Eye (tissue), 1 donor: Measurements from ENCODE around the gene PLA2G2C.
A peak's percentile ranks its signal among the peaks of the same experiment; 100 is the strongest.
"Not testable (repeated sequence)": the region's sequence is repeated elsewhere in the genome, so short reads cannot be mapped to it uniquely, and the experiment has no call there.

Experiments
- DNase-seq: peaks from one replicate; pipeline ENCODE4 v3.0.0-alpha.2; 2015

The PLA2G2C gene

DNA sequence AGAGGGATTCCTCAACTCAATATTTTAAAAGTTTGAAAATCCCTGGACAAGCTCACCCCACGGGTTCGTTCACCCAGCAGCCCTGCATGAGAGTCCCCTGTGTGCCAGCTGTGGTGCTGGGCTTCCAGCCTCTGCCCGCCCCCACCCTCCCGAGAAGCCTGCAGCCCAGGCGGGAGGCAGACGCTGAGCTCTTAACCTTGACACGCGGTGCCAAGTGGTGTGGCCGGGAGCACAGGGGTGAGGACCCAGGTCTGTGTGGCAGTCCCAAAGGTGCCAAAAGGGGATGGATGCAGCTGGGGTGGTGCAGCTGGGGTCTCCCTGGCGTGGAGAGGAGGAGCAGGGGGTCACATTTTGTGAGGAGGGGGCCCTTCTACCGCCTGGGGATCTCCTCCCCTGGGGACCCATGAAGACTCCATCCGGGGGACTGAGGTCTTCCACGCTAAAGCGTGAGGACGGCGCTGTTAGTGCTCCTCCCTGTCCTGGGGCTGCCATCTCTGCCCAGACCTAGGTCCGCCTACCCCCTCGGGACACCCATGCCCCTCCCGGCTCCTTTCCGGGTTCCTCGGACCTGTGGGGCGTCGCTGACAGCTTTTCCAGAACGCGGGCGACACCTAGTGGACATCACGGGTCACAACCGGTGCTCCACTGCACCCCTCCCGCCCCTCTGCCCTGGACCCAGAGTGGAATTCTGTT, 34.3 kb downstream of the PLA2G2C start:
- DNase-seq, result peak; percentile 91

DNA sequence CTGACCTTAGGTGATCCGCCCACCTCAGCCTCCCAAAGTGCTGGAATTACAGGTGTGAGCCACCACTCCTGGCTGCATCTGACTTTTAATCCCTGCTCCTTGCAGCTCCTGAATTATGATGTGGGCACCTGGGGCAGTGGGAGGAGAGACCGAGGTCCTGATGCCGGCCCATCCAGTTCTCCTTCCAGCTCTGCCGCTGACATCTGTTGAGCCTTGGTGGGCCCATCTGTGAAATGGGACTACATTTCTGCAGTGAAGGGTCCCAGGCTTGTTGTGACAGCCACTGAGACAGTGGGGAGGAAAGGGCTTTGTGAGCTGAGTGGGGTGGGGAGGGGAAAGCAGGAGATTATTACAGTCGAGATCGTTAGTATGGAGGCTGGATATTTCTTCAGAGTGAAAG, 35.3 kb downstream of the PLA2G2C start:
- DNase-seq, result no peak

DNA sequence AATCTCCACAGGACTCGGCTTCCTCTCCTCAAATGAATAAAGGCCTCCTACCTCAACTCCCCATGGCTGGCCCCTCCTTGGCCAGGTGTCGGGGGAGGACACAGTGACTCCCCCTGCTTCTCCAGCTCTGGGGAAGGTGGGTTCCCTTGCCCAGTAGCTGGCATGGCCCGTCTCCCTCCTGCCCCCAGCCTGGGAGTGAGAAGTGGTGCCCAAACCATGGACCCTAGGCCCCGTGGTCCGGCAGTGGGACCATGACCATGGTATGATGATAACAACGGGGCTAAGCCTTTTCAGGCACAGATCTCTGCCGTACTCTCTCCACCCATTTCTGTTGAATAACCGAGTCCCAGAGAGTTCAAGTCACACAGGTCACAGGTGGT, 36.0 kb downstream of the PLA2G2C start:
- no peak for DNase-seq

DNA sequence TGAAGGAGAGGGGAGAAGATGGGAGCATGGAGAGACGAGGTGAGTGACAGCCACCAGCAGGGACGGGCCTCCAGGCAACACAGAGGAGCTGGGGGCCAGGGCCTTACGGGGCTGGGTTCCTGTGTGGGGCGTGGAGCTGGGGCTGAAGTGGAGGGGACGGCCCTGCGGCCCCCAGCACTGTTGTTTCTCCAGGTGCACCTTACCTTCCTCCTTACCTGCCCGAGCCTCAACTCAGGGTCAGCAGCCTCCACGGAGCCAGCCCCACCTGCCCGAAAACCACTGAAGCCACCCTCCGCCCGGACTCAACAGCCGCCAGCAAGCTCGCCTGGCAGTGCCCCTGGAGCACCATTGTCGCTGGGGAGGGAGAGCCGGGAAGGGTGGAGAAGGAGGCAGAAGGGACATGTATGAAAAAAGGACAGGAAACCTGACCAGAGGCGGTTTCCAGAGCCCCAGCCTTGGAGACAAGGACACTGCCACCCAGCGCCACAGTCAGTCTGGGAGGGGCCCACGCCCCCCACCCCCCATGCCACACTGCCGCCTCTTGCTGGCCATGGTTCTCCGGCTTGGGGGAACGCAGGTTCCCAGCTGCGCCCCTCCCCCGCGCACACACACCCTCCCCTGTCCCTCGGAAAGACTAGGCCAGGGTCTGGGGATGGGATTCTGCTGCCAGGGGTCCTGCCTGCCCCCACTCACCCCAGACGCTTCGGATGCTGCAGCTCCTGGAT, 36.6 kb downstream of the PLA2G2C start:
- no peak for DNase-seq

DNA sequence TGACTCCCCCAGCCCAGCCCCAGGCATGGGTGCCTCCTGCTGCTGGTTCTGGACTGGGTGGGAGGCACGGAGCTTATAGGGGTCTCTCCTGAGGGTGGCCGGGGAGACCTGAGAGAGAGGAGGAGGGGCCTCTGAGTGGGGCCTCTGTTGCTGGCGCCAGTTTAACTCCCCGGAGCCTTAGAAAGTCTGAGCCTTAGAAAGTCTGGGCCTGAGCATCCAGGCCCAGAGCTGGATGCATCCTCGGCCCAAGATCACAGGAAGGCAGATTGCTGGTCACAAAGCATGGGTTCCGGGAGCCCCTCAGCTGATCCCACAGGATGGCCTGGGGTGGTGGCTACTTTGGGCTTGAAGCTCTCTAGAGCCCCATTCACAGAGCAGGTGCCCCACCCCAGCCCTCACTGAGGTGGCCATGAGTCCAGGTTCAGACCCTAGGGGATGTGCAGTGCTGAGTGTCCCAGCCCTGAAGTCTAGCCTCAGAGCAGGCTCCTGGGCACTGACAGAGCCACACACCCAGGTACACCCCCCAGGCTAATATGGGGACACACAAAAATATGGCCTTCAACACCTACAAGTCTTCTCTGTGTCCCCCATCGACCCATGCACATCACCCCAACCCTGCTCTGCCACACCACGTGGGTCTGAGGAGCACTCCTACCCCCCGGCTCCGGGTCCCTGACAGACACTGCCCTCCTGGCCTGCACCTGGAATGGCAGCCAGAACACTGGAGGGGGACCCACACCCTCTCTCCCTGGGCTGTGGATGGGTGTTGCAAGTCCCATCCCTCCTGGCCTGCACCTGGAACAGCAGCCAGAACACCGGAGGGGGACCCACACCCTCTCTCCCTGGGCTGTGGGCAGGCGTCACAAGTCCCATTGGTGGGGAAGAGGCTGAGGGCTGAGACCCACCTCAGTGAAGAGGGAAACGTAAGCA, 37.5 kb downstream of the PLA2G2C start:
- no peak for DNase-seq

DNA sequence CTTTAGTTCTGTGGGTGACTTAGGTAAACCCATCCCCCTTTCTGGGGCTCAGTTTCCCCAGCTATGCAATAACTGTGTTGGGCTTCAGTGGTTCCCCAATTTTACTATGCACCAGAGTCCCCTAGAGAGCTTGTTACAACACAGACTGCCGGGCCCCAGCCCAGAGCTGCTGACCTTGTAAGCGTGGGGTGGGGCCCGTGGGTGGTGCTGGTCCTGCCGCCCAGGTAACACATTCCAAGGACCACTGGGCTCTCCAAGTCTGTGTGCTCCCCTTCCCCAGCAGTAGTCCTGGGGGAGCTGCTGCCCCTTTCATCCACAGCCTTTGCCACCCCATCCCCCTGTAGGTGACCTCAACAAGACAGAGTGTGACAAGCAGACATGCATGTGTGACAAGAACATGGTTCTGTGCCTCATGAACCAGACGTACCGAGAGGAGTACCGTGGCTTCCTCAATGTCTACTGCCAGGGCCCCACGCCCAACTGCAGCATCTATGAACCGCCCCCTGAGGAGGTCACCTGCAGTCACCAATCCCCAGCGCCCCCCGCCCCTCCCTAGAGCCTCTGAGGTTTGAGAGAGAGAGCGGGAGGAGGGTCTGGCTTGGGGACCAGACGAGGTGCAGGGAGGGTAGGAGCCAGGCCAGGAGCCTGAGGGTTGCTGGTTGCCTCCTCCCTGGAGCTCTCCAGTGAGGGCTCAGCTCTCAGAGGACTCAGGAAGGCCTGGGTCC, 38.3 kb downstream of the PLA2G2C start:
- DNase-seq, result no peak

DNA sequence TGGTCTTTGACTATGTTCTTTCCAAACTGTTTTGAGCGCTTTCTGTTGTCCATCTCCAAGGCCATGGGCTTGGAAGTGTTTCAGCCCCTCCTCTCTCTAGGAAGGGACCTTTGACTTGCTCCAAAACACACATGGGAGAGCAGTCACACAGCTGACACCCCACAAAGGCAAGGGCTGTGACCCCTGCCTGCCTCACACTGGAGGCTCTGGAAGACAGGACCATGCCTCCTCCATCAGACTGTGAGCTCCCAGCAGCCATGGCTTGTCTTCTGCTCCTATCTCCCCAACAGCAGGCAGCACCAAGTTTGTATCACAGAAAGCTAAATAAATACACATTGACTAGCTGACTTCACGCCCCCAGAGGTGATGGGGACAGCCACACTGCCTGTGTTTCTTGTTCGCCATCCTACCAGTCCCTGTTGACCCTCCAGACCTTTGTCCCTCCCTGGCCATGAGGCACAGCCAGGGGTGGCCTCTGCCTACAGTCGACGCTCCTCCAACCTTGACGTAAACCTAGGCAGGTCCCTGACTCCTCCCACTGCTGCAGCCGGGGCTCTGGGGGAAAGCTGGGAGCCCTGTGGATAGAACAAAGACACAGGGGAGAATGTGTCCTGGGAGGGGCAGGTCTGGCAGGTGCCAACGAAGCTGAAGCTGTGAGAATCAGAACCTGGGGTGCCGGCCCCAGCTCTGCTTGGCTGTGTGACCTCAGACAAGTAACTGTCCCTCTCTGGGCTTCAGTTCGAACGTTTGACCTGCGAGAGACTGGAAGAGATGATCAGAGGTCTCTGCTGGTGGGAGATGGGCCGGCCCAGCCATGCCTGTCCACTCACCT, 42.4 kb downstream of the PLA2G2C start:
- no peak for DNase-seq

DNA sequence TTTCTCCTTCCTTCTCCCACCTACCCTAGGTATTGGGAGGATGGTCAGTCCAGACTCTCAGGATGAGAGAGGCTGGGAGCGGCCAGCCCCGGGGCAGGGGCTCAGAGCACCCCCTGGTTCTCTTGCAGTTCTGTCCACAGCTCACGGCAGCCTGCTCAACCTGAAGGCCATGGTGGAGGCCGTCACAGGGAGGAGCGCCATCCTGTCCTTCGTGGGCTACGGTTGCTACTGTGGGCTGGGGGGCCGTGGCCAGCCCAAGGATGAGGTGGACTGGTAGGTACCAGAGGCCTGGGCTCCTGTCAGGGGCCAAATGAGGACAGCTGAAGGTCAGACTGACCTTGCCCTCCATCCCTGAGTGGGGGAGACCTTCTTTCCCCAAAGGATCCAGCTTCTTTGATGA, 43.0 kb downstream of the PLA2G2C start:
- no peak for DNase-seq

DNA sequence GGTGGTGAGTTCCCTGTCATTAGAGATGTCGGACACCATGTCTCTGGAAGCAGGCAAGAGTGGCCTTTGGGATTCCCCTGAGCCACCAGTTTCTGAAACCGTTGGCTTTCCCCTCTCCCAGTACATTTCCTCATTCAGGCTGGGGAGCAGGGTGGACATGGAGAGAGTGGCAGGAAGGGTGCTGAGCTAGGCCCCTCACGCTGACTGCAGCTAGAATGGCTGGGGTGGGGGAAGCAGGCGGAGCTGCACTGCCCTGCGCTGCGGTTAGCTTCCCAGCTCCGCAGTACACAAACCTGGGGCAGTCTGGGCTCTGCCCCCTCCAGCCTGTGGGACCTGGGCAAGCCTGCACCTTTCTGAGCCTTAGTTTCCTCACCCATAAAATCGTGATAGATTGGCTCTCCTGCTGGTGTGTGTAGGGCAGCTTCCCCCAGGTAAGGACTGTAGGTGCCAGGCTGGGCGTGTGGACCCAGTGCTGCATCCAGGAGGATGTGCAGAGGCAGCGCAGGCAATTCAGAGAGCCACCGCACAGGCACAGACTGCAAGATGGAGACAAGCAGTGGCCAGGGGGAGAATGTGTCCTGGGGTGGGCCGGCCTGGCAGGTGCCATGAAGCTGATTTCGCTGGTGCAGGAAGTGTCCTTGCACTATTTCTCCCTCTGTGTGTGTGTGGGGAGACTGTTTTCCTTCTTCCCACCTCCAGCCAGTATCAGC, 44.2 kb downstream of the PLA2G2C start:
- no peak for DNase-seq

DNA sequence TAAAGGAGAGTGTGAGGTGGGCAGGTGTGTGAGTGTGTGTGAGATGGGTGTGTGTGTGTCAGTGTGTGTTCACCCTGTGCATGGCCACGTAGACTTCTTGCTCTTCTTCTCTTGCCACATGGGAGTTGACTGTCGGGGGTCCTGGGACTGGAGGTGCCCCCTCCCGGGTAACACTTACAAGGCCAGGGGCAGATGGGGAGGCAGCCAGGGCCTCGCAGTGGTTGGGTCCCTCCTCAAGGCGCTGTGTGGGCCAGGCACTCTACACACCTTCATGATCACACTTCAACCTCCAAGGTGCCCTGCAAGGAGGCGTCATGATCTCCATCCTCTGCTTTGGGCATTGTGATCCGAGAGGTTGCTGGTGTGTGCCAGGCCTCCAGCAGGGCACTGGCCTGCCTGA, 44.9 kb downstream of the PLA2G2C start:
- no peak for DNase-seq

DNA sequence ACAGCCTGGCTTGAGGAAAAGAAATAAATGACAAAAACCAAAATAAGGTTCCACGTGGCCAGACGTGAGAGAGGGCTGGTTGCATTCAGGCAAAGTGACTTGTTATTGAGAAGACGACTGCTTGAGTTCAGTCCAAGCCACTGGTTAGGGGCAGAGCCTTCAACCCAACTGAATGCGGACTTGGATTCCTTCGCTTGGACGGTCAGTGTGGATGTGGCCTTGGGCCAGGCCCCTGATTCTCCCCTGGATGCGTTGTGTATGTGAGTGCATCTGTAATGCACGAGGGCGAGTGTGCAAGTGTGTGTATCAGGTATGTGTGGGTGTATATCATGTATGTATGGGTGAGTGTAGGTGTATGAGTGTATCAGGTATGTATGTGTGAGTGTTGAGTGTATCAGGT, 45.3 kb downstream of the PLA2G2C start:
- DNase-seq, result no peak

DNA sequence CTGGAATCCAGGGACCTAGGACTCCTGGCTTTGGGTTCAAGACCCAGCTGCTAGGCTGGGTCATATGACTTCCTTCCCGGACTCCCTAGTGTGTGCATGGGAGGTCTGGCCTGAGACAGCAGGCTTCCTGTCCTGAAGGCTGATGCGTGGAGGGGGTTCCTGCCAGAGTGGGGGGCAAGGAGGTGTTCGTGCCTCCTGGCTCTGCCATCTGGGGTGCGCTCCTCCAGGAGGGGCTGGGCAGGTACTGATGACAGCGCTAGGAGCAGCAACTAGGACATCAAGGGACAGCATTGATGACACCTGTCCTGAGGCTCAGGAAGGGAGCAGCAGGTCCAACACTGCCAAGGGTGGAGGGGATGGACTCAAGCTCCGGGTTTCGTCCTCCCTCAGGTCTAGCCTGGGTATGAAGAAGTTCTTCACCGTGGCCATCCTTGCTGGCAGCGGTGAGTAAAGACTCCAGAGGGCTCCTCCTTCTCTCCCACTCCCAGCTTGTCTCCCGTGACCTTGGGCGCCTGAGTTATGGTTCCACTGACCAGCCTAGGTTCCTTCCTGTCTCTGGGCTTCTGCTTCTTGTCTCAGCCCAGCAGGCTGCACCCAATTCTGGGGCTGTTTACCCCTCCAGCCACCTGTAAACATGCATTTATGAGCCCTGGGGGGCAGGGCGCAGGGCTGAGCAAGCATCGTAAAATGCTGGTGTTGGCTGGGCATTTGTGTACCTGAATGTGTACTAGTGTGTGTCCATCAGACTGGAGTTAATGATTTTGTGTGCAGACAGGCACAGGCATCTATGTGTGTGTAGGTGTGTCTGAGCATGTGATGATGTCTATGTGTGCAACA, 46.3 kb downstream of the PLA2G2C start:
- no peak for DNase-seq

DNA sequence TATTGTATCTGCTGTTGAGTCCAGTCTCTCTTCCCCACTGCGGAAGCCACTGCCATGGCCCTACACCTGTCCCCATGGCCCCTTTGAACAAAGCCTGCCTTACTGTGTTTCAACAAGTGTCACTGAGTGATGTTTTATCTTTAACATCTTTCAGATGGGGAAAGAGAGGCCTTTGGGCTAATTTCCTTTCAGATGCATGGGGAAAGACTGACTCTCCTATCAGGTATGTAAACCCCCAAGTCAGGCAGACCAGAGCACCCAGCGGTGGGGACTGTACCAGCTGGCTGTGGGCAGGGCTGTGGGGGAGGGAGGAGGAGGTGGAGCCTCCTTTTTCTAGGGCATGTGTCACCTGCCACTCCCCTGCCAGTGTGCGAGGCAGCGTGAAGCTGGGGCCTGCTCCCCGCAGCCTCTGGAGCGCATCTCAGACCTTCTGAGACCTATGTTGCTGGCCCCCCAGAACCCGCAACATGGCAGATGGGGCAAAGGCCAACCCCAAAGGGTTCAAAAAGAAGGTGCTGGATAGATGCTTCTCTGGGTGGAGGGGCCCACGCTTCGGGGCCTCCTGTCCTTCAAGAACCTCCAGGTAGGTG, 47.3 kb downstream of the PLA2G2C start, which contains the start of gene PLA2G2F:
Gene PLA2G2F (plus strand): TSS at position 363 of the 590 bp plus-strand sequence. CDS start 105 bp downstream, at position 468.
- DNase-seq, result no peak

DNA sequence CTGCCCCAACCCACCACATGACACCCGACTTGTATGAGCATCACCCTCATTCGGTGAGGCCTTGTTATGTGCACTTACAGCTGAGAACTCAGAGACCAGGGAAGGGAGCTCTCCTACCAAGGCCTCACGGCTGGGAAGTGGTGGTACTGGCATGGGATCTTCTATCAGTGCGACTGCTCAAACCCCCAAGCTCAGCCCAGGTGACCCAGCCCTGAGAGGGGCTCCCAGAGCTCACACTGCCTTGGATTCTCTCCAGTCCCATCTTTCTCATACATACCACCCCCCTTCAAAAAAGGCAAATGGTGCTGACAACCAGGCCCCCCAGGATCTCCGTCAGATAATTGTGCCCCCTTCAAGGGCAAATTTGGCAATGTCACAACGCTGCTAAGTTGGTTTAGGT, 48.0 kb downstream of the PLA2G2C start:
- no peak for DNase-seq

DNA sequence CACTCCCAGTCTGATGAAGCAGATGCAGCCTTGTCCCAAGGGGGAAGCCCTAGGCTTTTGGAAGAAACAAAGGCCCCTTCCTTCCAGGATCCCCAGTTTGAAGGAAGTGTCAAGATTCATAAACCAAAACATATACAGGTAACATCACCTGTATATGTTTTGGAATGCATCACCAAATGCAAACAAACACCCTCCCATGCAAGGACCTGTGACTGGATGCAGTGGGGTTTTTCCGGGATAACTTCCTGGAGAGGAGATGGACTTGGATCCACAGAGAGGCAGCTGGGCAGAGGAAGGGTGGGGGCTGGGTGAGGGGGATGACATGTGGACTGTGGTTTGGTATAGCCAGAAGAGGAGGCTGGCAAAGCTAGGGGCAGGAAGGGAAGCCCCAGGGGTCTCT, 48.7 kb downstream of the PLA2G2C start:
- no peak for DNase-seq

DNA sequence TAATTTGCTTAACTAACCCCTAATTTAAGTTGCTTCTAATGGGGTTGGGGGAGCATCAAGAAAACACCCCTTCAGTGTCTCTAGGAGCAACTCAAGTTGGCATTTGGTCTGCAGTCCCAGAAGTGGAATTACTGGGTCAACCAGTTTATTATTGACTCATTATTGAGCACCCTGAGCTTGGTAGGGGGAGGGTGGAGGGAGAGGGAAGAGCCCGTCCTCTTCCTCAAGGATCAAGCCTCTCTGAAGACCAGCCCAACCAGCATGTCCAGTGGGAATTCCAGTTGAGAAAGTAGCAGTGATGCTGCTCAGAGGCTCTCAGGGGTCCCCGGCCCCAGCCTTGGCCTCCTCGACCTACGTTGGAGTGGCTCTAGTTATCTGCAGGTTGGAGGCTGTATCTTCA, 49.3 kb downstream of the PLA2G2C start:
- no peak for DNase-seq

DNA sequence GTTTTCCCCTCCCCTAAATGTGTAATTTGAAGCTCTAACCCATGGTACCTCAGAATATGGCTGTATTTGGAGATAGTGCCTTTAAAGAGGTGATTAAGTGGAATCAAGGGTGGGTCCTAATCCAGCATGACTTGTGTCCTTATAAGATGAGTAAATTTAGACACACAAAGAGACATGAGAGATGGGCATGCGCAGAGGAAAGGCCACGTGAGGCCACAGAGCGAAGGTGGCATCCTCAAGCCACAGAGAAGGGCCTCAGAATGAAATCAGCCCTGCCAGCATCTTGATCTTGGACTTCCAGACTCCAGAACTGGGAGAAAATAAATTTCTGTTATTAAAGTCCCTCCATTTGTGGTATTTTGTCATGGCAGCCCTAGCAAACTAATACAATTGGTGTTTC, 50.1 kb downstream of the PLA2G2C start:
- DNase-seq, result no peak

DNA sequence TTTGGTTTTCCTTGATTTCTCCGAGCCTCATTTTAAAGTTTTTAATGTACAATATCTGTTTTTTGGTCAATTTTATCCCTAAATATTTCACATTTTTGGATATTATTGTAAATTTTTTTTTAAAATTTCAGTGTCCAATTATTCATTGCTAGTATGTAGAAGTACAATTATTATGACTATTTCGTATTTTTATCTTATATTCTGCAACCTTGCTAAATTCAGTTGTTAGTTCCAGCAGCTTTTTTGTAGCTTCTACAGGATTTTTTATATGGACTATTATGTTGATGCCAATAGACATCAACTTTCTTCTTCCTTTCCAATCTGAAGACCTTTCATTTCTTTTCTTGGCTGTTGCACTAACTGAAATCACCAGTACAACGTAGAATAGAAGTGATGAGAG, 51.3 kb downstream of the PLA2G2C start:
- no peak for DNase-seq

DNA sequence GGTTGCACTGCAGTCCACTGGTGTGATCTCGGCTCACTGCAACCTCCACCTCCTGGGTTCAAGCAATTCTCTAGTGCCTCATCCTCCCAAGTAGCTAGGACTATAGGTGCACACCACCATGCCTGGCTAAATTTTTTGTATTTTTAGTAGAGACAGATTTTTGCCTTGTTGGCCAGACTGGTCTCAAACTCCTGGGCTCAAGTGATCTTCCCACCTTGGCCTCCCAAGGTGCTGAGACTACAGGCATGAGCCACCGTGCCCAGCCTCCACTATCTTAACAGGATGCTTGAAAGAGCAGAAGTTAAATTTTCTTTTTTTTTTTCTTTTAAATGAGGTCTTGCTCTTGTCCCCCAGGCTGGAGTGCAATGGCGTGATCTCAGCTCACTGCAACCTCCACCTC, 55.8 kb downstream of the PLA2G2C start:
- not testable (repeated sequence) for DNase-seq
